GM19240 (cell line): ENCODE data around the gene ZNF682.
"Not testable (repeated sequence)": the region's sequence is repeated elsewhere in the genome, so short reads cannot be mapped to it uniquely, and the experiment has no call there.

Source experiments
- DNase-seq: peaks from one replicate; pipeline ENCODE4 v3.0.0; 2011; ENCODE audit warnings: low spot score; ENCODE audit not compliant: insufficient read length

Gene ZNF682

DNA sequence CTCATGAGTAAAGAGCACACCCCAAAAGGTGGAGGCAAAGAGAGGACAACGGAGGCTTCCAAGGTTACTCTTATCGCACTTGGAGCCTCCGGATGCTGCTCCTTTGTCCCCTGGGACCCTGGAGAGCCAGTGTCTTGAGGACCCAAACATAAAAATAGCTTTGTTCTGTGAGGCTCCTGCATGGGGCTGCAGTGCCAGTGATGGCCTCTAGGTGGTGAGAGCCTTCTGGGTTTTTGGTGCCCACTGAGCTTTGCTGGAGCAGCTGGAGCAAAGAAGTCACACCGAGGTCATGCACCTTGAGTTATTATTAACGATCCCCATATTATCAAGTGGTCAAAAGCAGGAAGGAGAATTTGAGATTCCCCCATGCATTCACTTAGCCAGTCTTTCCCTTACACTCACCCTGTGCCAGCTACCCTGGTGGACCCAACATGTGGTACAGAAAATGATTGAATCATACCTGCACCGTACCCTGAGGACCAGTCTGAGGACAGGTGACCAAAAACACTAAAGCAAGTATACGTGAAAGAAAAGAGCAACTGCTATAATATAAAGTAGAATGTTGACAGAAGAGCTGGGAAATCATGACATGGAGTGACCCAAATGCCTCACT lies 41.5 kb downstream of the ZNF682 start:
- DNase-seq, result no peak

DNA sequence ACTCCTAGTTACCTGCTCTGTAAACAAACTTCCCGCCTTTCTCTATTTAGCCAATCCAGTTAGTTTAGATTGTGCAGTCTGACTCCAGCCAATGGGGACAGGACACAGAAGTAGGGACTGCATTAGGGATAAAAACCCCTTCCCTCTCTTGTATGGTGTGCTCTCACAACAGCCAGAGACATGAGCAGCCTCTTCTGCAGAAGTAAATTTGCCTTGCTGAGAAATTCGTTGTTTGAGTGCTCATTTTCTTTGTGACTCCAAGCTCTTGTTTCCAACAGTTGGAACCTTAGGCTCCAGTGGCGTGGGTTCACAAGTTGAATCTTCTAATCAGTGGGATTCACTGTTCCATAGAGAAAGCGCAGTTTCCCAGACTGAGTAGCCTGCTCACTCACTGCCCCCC lies 72.4 kb downstream of the ZNF682 start:
- no peak for DNase-seq

DNA sequence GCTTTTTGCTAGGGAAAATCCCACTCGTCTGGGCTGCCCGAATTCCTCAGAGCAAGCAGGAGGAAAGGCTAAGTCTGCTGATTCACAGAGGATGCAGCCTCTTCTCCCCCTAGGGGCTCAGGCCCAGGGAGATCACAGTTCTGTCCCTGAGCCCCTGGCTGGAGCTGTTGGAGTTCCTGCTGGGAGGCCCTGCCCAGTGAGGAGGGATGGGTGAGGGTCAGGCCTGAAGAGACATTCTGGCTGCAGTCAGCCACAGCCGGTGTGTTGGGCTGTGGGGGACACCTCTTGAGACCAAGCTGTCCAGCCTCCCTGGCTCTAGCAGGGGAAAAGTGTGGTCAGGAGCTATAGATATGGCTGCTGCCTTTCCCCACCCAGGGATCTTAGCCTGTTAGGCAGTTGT lies 73.2 kb downstream of the ZNF682 start:
- DNase-seq, result not testable (repeated sequence)

DNA sequence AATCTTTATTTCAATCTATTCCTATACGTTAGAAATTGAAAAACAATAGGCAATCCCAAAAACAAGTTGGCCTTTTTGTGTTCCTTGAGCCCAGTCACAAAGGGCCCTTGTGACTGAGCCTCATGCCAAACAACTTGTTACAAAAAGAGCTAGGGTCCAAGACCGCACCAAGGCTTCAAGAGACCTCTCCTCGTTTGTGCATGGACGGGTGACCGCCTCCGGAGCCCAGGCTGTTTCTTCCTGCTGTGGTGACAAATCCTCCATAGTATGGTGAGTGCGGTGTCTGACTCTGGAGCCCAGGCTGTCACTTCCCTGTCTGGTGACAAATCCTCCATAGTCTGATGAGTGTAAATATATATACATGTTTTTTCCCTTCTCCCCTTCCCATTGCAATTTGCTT lies 74.9 kb downstream of the ZNF682 start:
- DNase-seq, result no peak

DNA sequence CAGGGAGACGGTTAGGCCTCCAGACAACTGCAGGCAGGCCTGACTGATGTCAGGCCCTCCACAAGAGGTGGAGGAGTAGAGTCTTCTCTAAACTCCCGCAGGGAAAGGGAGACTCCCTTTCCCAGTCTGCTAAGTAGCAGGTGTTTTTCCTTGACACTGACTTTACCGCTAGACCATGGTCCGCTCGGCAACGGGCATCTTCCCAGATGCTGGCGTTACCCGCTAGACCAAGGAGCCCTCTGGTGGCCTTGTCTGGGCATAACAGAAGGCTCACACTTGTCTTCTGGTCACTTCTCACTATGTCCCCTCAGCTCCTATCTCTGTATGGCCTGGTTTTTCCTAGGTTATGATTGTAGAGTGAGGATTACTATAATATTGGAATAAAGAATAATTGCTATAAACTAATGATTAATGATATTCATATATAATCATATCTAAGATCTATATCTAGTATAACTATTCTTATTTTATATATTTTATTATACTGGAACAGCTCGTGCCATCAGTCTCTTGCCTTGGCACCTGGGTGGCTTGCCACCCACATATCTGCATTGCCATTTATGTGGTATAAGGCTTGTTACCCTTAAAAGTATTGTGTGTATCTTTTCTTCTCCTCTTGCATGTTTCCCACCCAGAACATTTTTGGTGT lies 80.0 kb downstream of the ZNF682 start:
- not testable (repeated sequence) for DNase-seq

DNA sequence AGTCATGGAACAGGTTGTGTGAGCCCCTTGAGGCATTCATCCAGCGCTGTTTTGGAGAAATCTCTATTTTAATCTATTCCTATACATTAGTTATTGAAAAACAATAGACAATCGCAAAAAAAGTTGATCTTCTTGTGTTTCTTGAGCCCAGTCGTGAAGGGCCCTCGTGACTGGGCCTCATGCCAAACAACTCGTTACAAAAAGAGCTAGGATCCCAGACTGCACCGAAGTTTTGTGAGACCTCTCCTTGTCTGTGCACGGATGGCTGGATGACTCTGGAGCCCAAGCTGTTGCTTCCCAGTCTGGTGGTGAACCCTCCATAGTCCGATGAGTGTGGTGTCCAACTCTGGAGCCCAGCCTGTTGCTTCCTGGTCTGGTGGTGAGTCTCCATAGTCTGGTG lies 81.5 kb downstream of the ZNF682 start:
- not testable (repeated sequence) for DNase-seq

DNA sequence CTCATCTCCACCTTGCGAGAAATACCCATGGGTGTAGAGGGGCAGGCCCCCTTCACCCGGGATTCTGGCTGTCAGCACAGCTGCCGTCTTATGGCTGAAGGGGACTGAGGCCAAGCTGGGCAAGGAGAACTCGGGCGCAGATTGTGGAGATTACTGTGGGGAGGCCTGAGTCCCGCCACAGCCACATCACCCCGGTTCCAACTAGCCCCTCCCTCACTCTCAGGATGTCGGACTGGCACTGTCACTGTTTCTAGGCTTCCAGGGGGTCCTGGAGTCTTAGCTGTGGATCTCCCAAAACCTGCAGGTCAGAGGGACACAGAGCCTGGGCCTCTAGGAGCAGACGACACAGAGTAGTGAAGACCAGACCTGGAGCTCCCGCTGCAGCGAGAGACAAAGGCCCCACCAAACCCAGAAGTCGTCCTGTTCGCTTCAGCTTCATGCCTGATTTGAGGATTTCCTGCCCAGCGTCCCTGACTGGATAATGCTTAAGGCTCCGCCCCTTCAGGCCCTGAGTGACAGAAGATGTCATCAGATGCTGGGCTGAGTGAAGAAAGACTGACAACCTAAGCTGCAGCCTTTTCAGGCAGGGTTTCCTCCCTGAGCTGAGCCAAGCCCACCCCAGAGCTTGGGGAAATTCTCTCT lies 82.8 kb downstream of the ZNF682 start:
- DNase-seq, result no peak

DNA sequence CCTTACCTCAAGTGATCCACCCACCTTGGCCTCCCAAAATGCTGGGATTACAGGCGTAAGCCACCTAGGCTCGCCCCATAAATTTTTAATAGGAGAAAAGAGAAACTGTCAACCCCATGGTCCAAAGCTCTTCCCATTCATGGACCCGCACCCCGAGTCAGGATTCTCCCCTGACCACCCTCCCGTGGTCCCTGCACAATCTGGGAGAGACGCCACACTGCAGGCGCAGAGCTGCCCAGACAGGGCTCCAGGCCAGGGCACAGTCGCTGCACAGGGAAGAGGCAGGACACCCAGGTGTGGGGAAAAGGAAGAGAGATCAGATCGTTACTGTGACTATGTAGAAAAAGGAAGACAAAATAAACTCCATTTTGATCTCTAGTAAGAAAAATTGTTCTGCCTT lies 84.1 kb downstream of the ZNF682 start:
- DNase-seq, result no peak
